GM12878 (cell line): ENCODE measurements around the gene RTN4R. TPM values are rescaled to one million over a fixed set of nuclear protein-coding genes. Genes with fewer than 3 reads are reported as not detected.
"Not testable (repeated sequence)": the region's sequence is repeated elsewhere in the genome, so short reads cannot be mapped to it uniquely, and the experiment has no call there.

ENCODE experiments used
- ATAC-seq: fragments of 200-7000 bp; cut with Tn5 transposase; 3 replicates; pipeline ENCODE4 v1.9.1; 2020; ENCODE audit warnings: mild to moderate bottlenecking, moderate library complexity
- BruUV-seq: library from RNA; stranded (reverse); fragments of 400-500 nt; replicated peaks from 2 replicates; lab custom pipeline; 2021; lab: Mats Ljungman, UMichigan
- CTCF ChIA-PET: fragments of 300-600 bp; sonication (Branson Sonifier 250); formaldehyde crosslinking; extraction: SDS; loops from one replicate; lab custom pipeline; 2021; ENCODE audit warnings: inconsistent platforms; lab: Yijun Ruan, JAX
- POLR2A ChIA-PET: fragments of 350-600 bp; formaldehyde crosslinking; extraction: SDS; loops from one replicate; lab custom pipeline; 2021; ENCODE audit warnings: inconsistent platforms; lab: Charles Lee
- RAD21 ChIA-PET: fragments of 300-600 bp; sonication (Branson Sonifier 250); formaldehyde crosslinking; loops from one replicate; lab custom pipeline; 2023; ENCODE audit warnings: antibody characterized with exemption; ENCODE audit not compliant: unreplicated experiment; lab: Charles Lee
- SMC1A ChIA-PET: fragments of 300-600 bp; sonication (Branson Sonifier 250); formaldehyde crosslinking; loops from one replicate; lab custom pipeline; 2023; ENCODE audit not compliant: unreplicated experiment, uncharacterized antibody; lab: Charles Lee
- DNase-seq: peaks from one replicate; pipeline ENCODE4 v3.0.0-alpha.2; 2011; ENCODE audit warnings: low read depth, low spot score
- FAIRE-seq: peaks from 3 replicates; lab custom pipeline; 2011; peaks lifted over from hg19 to GRCh38; lab: Jason Lieb, UNC
- H2AFZ ChIP-seq: 2 replicates; pipeline ENCODE4 v1.6.0; 2011; ENCODE audit warnings: low read depth, low read length, control low read depth; ENCODE audit not compliant: control insufficient read depth
- H3K27ac ChIP-seq: 2 replicates; pipeline ENCODE4 v1.5.1; 2011; ENCODE audit warnings: control low read depth; ENCODE audit not compliant: control insufficient read depth, insufficient read depth
- H3K27me3 ChIP-seq, 2 experiments: replicated peaks in 1 of 2; 2 replicates each; pipeline versions ENCODE4 v1.6.0 to v1.6.1; 2011; ENCODE audit warnings: low read length in 1 of 2; ENCODE audit not compliant: control insufficient read depth in 2 of 2, insufficient read depth in 2 of 2
- H3K36me3 ChIP-seq, 2 experiments: 2 replicates each; pipeline ENCODE4 v1.5.1; 2011; ENCODE audit warnings: low read length in 1 of 2; ENCODE audit not compliant: control insufficient read depth in 2 of 2, insufficient read depth in 2 of 2
- H3K4me1 ChIP-seq: 2 replicates; pipeline ENCODE4 v1.6.1; 2011; ENCODE audit warnings: mild to moderate bottlenecking, low read length, moderate library complexity, mixed read lengths; ENCODE audit not compliant: control insufficient read depth, insufficient read depth
- H3K4me2 ChIP-seq: 2 replicates; pipeline ENCODE4 v1.6.0; 2011; ENCODE audit warnings: control low read depth; ENCODE audit not compliant: control insufficient read depth, insufficient read depth
- H3K4me3 ChIP-seq: fragments of 200-600 bp; sonication (generic); 2 replicates; pipeline ENCODE4 v1.5.1; 2016
- H3K79me2 ChIP-seq: 2 replicates; pipeline ENCODE4 v1.6.0; 2011; ENCODE audit warnings: low read length; ENCODE audit not compliant: control insufficient read depth, insufficient read depth
- H3K9ac ChIP-seq: 2 replicates; pipeline ENCODE4 v1.8.0; 2011; ENCODE audit warnings: low read length, control low read depth, mixed read lengths; ENCODE audit not compliant: control insufficient read depth, insufficient read depth
- H3K9me3 ChIP-seq: replicated peaks from 3 replicates; pipeline ENCODE4 v1.5.1; 2011; ENCODE audit warnings: mild to moderate bottlenecking, low read length; ENCODE audit not compliant: control insufficient read depth, insufficient read depth
- H4K20me1 ChIP-seq: 2 replicates; pipeline ENCODE4 v1.6.0; 2011; ENCODE audit not compliant: control insufficient read depth, insufficient read depth
- WGBS: methylation state at CpG from one replicate; pipeline ENCODE4 v1.1.6; 2016; ENCODE audit warnings: low lambda C conversion rate; ENCODE audit not compliant: insufficient replicate concordance, insufficient coverage; ENCODE audit errors: missing lambda C conversion rate; 5-methylcytosine and 5-hydroxymethylcytosine counted together
- in situ Hi-C: fragments of 300-500 bp; cut with MboI; formaldehyde crosslinking; loops from 9 replicates; pipeline ENCODE4 v1.14.3; 2018; ENCODE audit warnings: mixed read lengths
- intact Hi-C: fragments of 100-400 bp; cut with micrococcal nuclease; formaldehyde crosslinking; loops from one replicate; pipeline ENCODE4 v1.14.2; 2022; ENCODE audit not compliant: unreplicated experiment
- polyA plus RNA-seq, 11 experiments: library from polyadenylated mRNA; depleted of rRNA in 4 of 11; unstranded in 6 of 11; stranded (reverse) in 5 of 11; fragments of >200 nt; fragmentation: Nextera tagmentation in 4 of 11; fragmentation: Illumina TruSeq in 1 of 11; extraction: Ambion mirVana in 4 of 11; extraction: Trizol in 1 of 11; gene quantifications; 1 replicate in 1 of 11; 2 replicates in 10 of 11; pipeline versions ENCODE4 v1.2.1 to v1.2.3, GENCODE V29; 2011 to 2016; ENCODE audit warnings: inconsistent platforms in 2 of 11, missing spikeins in 2 of 11, low read depth in 1 of 11
- total RNA-seq, 4 experiments: library from RNA; depleted of rRNA in 3 of 4; stranded (reverse); fragments of >200 nt in 3 of 4; fragmentation: Illumina TruSeq in 1 of 4; extraction: Trizol in 1 of 4; gene quantifications; 2 replicates each; pipeline versions ENCODE4 v1.2.1 to v1.2.3, GENCODE V29; 2013 to 2021

Gene RTN4R
- total and polyA plus RNA-seq, 10 of the 15 experiments (the other 5 are each of a cell fraction or from before 2014, with no cell fraction given): 0.03 to 1.0 (median 0.60) TPM; not detected in 2

GRCh38 chr22:20286784-20287423 lies 18.8 kb upstream of the RTN4R start:
- 12% methylated on average over 17 of the region's 20 CpGs for WGBS

GRCh38 chr22:20286312-20286660 lies 18.2 kb upstream of the RTN4R start:
- WGBS: 0% methylated on average over 7 of the region's 8 CpGs
- H4K20me1 ChIP-seq, intact Hi-C loops, H3K27me3 ChIP-seq, H3K36me3 ChIP-seq, H3K4me2 ChIP-seq, H3K4me3 ChIP-seq, BruUV-seq, ATAC-seq, H3K4me1 ChIP-seq, H2AFZ ChIP-seq, H3K9me3 ChIP-seq, POLR2A ChIA-PET, FAIRE-seq, H3K9ac ChIP-seq, H3K79me2 ChIP-seq, DNase-seq, H3K27ac ChIP-seq: not testable (repeated sequence)
- ChIA-PET SMC1A (interaction anchor here (0.8 kb wide), 1 partner anchor 129 kb away, joined by 3 read pairs; no protein-coding TSS in a partner anchor), RAD21 (interaction anchor here (0.7 to 1.1 kb wide), 2 partner anchors 93 to 129 kb away, joined by 3 read pairs; no protein-coding TSS in a partner anchor), CTCF (interaction anchor here (0.8 kb wide), 1 partner anchor 130 kb away, joined by 3 read pairs; no protein-coding TSS in a partner anchor)
- in situ Hi-C loops: loop anchor here (5.0 kb wide), 1 partner anchor 1334 kb away; no protein-coding TSS in a partner anchor

More at GRCh38 chr22:20286784-20287423, 18.8 kb upstream of the RTN4R start:
- H3K36me3 ChIP-seq, SMC1A ChIA-PET, H3K27ac ChIP-seq, H3K9me3 ChIP-seq, H2AFZ ChIP-seq, H3K4me3 ChIP-seq, FAIRE-seq, H3K4me2 ChIP-seq, intact Hi-C loops, ATAC-seq, H3K9ac ChIP-seq, CTCF ChIA-PET, H3K27me3 ChIP-seq, POLR2A ChIA-PET, H4K20me1 ChIP-seq, BruUV-seq, H3K79me2 ChIP-seq, H3K4me1 ChIP-seq, DNase-seq: not testable (repeated sequence)
- RAD21 ChIA-PET: interaction anchor here (1.1 kb wide), 1 partner anchor 130 kb away, joined by 3 read pairs; no protein-coding TSS in a partner anchor
- in situ Hi-C loops: loop anchor here (5.0 kb wide), 1 partner anchor 1335 kb away; no protein-coding TSS in a partner anchor
